Skin of body (tissue), 2 donors: ENCODE measurements around the gene GPBP1L1. TPM values are rescaled to one million over a fixed set of nuclear protein-coding genes. Genes with fewer than 3 reads are reported as not detected.
"Not testable (repeated sequence)": the region's sequence is repeated elsewhere in the genome, so short reads cannot be mapped to it uniquely, and the experiment has no call there.

Source experiments
- DNase-seq: peaks from one replicate; lab custom pipeline; 2025; lab: John Stamatoyannopoulos, UW
- total RNA-seq: library from RNA; depleted of rRNA; stranded (reverse); fragments of >200 nt; gene quantifications from one replicate; pipeline ENCODE4 v1.2.3, GENCODE V29; 2014

The GPBP1L1 gene
- total RNA-seq, 1 donor from 2014 or later: 119 TPM

- no peak for DNase-seq
Measured at GRCh38 chr1:45640293-45640692, 46.0 kb downstream of the GPBP1L1 start.

DNA sequence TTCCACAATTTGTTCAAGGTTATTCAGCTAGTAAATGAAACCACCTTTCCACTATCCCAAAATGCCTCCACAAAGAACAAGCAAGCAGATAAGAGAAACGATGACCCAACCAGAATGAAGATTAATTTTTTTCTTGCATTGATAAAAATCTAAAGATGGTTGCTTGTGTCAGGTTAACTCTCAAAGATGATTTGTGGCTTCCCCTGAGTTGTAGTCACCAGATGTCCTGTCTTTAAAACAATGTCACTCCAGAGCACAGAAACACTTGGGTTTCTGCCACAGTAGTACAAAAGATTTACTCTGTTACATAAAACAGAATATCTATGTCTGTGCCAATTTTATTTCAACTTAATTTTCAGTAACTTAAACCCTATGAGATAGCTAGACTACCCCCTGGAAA lies 51.1 kb downstream of the GPBP1L1 start:
- no peak for DNase-seq

DNA sequence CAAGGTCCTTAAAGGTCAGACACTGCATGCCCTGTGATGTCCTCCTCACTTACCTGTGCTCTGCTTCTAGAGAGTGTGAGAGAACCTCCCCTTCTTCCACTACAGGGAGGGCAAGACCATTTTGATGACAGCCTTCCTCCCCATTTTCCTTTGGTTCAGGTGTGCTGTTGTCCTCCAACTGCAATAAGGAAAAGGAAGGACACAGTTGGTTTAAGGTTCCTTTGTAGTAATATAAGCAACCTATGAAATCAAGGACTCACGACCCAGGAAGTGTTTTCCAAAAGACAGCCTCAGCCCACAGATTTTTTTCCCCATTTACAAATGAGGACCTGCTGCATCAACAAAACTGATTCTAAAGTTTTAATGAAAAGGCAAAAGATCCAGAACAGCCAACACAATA lies 55.9 kb downstream of the GPBP1L1 start:
- no peak for DNase-seq

- DNase-seq: no peak
Measured at GRCh38 chr1:45629035-45629434, 57.3 kb downstream of the GPBP1L1 start.

- DNase-seq: no peak
Measured at GRCh38 chr1:45623972-45624371, 62.4 kb downstream of the GPBP1L1 start, which contains the start of gene CCDC17. Gene CCDC17 (minus strand): TSS chr1:45624054. CDS start chr1:45623909, 145 bp downstream.

GRCh38 chr1:45622524-45623394 lies 63.6 kb downstream of the GPBP1L1 start:
- no peak for DNase-seq

DNA sequence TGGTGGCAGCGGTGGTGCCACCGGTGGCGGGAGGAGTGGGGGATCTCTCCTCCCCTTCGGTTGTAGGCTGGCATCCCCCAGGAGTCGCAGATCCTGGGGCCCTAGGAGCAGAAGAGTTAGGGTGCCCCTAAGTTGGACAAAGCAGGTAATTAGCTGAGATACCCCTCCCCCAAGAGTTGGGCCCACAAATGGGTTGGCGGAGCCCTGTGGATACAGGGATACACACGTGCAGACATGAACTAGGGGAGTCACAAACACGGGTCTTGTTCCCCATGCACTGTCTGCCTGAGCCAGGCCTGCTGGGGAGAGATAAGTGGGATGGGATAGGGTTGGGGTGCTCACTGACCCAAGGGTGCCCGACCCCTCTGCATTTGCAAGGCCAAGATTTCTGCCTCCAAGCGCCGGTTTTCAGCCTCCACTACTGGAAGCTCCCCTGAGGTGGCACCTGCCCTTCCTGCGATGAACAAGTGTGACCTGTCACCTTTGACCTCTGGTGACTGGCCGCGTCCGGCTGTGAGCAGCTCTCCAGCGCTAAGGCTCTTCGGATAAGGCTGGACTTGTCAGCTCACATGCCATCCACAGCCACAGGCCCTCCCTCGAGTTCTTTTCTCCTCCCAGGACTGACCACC lies 64.3 kb downstream of the GPBP1L1 start:
- no peak for DNase-seq

- no peak for DNase-seq
Measured at GRCh38 chr1:45621501-45621836, 64.9 kb downstream of the GPBP1L1 start.

- no peak for DNase-seq
Measured at GRCh38 chr1:45620588-45621500, 65.5 kb downstream of the GPBP1L1 start.

DNA sequence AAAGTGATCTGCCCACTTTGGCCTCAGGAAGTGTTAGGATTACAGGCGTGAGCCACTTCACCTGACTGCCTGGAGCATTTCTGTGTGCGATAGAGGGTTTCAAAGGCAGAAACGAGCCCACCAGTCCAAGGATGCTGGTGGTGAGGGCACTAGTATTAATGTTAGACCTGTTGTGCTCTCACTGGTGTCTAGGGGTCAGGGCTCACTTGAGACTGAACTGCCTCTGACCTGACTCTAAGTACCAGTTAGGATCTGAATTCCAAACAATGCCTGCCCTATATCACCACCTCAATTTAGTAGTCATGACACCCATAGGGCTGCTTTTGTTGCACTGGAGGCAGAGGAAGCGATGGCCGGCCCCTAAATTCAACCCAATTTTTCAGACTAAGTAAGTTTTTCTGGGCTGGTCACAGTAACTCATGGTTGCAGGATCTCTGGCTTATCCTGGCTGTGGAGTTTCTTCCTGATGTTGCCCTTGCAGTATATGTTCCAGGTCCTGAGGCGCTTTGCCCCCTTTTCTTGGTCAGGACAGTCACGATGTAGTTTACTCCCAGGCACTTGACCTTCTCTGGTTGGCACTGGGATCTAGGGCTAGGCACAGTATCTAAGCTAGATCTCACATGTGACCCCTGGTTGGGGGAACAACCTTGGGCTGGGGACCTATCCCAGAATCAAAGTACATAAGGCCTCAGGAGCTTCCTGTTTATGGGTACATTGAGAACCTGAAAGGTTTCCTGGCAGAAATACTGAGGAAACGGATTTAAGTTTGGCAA lies 67.0 kb downstream of the GPBP1L1 start:
- no peak for DNase-seq

DNA sequence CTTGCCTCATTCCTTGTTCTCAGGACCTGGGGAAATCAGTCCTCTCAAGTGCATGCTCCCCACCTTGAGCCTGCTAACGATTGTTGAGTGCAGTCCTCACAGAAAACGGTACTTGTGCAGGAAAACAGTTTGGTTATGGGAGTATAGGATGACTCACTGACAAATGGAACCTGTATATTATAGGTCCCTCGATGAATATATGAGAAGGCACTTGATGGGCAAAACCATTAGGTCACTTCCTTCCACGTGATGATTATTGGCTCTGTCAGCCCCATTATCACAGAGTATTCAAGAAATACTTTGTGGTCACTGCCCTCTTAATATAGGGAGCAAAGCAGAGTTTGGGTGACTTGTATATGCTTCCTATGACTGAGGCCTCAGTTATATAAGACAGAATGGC lies 68.7 kb downstream of the GPBP1L1 start:
- DNase-seq: no peak

- no peak for DNase-seq
Measured at GRCh38 chr1:45615885-45616284, 70.4 kb downstream of the GPBP1L1 start.

- no peak for DNase-seq
Measured at GRCh38 chr1:45612941-45613579, 73.3 kb downstream of the GPBP1L1 start.

DNA sequence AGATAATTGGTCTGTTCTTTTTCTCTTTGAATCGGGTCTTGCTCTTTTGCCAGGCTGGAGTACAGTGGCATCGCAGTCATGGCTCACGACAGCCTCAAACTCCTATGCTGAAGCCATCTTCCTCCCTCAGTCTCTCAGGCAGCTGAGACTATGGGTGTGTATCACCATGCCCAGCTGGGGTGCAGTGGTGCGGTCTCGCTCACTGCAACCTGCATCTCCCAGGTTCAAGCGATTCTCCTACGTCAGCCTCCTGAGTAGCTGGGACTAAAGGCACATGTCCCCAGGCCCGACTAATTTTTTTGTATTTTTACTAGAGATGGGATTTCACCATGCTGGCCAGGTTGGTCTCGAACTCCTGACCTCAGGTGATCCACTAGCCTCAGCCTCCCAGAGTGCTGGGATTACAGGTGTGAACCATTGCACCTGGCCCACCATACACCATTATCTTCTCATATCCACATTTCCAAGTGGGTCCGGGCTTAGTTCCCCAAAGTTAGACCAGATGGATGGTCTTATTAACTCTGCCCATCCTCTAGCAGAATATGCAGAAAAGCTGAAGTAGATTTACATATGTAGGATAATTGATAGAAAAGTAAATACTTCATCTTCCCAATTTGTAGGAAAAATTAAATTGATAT lies 75.6 kb downstream of the GPBP1L1 start:
- DNase-seq: no peak

DNA sequence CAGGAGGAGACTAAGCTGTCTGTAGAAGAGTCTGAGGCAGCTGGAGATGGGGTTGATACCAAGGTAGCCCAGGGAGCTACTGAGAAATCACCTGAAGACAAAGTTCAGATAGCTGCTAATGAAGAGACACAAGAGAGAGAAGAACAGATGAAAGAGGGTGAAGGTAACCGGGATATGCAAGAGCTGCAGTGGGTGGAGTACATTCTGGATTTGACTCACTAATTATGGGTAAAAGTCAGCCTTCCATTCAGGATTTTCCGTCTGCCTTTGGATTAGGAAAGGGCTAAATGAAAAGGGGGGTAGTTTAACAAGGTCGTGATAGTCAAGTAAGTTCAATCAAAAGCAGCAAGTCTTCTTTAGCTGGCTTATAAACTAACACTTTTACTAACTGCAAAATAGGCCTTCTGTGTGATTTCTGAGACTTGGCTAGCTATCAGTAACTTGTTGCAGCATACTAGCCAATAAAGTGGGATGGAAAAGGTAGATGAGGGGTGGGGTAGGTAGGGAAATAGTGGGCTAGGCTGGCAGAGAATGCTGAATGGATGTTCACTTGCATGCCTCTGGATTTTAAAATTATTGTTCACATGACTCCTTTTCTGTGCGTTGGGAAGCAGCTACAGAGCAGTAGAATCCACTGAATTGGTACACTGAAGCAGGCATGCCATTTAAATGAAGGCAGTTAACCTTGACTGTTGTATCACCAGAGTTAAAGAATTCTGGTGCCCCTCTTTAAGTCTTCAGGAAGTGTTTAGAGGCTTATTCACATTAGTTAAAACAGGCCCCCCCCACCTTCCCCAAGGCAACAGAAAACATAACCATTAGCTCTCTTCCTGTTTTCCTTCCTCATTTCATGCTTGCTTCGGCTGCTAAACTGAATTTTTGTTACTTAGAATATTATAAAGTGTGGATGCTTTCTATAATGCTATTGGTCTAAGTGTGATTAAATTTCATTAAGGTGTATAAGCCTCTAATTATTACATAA lies 77.9 kb downstream of the GPBP1L1 start:
- no peak for DNase-seq

- no peak for DNase-seq
Measured at GRCh38 chr1:45607404-45608074, 78.8 kb downstream of the GPBP1L1 start.

DNA sequence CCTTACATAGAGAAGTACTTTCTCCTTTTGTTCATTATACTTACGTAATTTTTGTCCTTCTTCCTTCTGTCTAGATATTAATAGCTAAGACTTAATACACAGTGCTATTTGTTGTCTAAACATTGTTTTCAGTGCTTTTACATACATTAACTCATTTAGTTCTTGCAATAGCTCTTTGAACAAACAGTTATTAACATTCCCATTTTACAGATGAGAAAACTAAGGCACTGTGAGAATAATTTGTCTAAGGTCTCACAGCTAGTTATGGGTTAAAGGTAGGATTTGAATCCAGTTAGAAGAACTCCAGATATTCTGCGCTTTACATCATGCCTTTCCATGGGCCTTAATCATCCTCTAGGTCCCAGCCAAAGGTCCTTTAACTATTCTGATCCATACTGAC lies 82.1 kb downstream of the GPBP1L1 start:
- DNase-seq: no peak

- not testable (repeated sequence) for DNase-seq
Measured at GRCh38 chr1:45596765-45597164, 89.6 kb downstream of the GPBP1L1 start.
